IPS-20b (cell line): Measurements from ENCODE around the gene INPP5A.
"Not testable (repeated sequence)": the region's sequence is repeated elsewhere in the genome, so short reads cannot be mapped to it uniquely, and the experiment has no call there.

ENCODE experiments used
- H3K27ac ChIP-seq: one replicate; pipeline ENCODE4 v1.5.1; 2013; ENCODE audit warnings: low read length
- H3K27me3 ChIP-seq: 2 replicates; pipeline ENCODE4 v1.6.1; 2013; ENCODE audit warnings: mild to moderate bottlenecking, low read length, inconsistent platforms; ENCODE audit not compliant: insufficient read depth
- H3K36me3 ChIP-seq: 2 replicates; pipeline ENCODE4 v1.6.1; 2013; ENCODE audit warnings: low read depth, mild to moderate bottlenecking, inconsistent platforms, low read length, moderate library complexity; ENCODE audit not compliant: insufficient read depth
- H3K4me1 ChIP-seq: 2 replicates; pipeline ENCODE4 v1.6.1; 2013; ENCODE audit warnings: mild to moderate bottlenecking, control low read depth, inconsistent platforms, low read length, moderate library complexity; ENCODE audit not compliant: insufficient read depth
- H3K4me3 ChIP-seq: 2 replicates; pipeline ENCODE4 v1.5.1; 2013; ENCODE audit warnings: mild to moderate bottlenecking, low read length, inconsistent platforms
- H3K9ac ChIP-seq: 2 replicates; pipeline ENCODE4 v1.6.1; 2013; ENCODE audit warnings: low read depth, mild to moderate bottlenecking, inconsistent platforms, low read length, moderate library complexity
- H3K9me3 ChIP-seq: 2 replicates; pipeline ENCODE4 v1.6.1; 2013; ENCODE audit warnings: mild to moderate bottlenecking, low read depth, low read length, inconsistent platforms; ENCODE audit not compliant: insufficient read depth

Gene INPP5A

DNA sequence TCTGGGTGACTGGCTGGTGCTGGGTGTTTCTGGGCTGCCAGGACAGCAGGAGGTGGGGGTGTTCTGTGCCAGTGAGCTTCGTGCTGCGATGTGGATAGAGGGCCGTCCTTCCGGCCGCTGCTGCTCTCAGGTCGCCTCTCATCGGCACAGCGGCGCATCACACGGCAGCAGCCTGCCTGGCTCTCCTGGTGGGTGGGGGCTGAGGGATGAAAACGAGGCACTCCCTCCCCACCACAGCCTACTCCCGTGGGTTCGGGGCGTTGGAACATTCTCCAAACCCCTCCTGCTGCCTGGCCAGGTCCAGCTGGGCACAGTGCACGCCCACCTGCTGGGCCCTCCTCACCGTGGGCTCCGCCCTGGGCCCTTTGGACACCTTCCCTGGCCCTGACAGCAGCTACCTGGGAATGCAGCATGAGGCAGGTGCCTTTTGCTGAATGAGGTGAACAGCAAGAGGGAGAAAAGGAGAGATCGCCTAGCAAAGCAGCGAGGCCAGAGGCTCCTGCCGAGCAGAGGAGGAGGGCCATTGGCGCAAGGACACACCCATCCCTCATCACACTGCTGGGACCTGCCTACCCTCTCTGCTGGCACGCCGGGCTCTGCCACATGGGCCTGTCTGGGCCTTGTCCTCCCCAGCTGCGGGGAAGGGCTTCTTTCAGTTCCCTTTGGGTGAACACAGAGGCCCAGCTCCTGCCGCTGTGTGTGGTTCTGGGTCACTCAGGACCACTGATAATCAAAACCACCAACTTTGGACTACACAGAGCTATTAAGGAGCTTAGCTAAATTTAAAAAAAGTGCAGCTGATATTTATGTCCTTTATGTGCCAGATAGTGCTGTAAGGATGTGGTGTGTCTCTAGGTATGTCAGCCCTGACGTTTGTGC lies 33.4 kb downstream of the INPP5A start:
- Histone ChIP-seq H3K9ac (no peak overlapping the region), H3K36me3 (no peaks in the 10 kb centered on the region), H3K27me3 (no peaks in the 10 kb centered on the region), H3K9me3 (no peaks in the 10 kb centered on the region), H3K27ac (no peak overlapping the region), H3K4me3 (no peak overlapping the region), H3K4me1 (peaks cover 22% of the 10 kb centered on the region)

DNA sequence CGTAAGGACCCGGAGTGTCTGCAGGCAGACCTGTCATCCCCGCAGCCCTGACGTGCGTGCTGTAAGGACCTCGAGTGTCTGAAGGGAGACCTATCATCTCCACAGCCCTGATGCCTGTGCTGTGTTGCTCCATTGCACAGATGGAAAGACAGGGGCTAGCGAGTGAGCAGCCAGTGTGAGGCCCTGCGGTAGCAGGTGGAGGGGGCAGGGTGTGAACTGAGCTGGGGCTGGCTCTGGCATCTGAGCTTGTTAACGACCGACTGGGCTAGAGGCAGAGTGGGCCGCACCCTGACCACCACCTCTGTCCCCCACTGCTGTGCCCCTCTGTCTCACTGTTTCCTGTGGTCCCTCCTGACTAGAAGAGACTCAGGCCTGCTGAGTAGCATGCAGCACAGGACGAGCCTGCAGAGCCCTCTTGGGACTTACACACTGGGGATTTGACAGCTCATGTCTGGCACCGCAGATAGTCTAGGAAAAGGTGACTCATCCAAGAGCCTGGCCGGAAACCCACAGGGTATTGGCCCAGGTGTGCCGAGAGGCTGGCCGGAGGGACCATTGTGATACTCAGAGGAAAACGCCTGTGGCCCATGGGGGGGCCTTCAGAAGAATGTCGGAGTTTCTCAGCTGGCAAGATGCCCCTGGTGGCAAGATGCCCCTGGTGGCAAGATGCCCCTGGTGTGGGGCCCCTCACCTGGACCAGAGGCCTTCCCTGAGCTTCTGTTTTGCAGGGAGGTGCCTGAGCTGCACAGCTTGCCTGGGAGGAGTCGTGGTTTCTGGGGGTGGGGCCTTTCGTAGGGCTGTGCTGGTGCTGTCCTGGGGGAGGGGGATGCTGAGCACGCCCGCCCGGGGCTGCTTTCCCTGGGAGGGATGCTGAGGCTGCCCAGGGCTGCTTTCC lies 34.3 kb downstream of the INPP5A start:
- H3K9me3 ChIP-seq, result no peaks in the 10 kb centered on the region
- no peaks in the 10 kb centered on the region for H3K27me3 ChIP-seq
- no peak overlapping the region for H3K27ac ChIP-seq
- H3K9ac ChIP-seq, result peak overlapping the region; percentile 25; the same call in 1 of the 2 replicates
- H3K36me3 ChIP-seq, result no peaks in the 10 kb centered on the region
- peaks cover 22% of the 10 kb centered on the region for H3K4me1 ChIP-seq
- H3K4me3 ChIP-seq, result no peak overlapping the region

- H3K27me3 ChIP-seq, result no peaks in the 10 kb centered on the region
- peaks cover 22% of the 10 kb centered on the region for H3K4me1 ChIP-seq
- no peaks in the 10 kb centered on the region for H3K36me3 ChIP-seq
- H3K27ac ChIP-seq, result no peak overlapping the region
- H3K9ac ChIP-seq, result peak overlapping the region; percentile 25; the same call in 1 of the 2 replicates
- H3K4me3 ChIP-seq, result no peak overlapping the region; the same call in 1 of the 2 replicates
- no peaks in the 10 kb centered on the region for H3K9me3 ChIP-seq
Observed at GRCh38 chr10:132572545-132572937, 35.0 kb downstream of the INPP5A start.

- Histone ChIP-seq H3K9ac (peak overlapping the region; percentile 25; the same call in 1 of the 2 replicates), H3K4me1 (peaks cover 22% of the 10 kb centered on the region)
- H3K4me3 ChIP-seq, H3K27me3 ChIP-seq, H3K9me3 ChIP-seq, H3K27ac ChIP-seq, H3K36me3 ChIP-seq: not testable (repeated sequence)
Observed at GRCh38 chr10:132572946-132573345, 35.4 kb downstream of the INPP5A start.

GRCh38 chr10:132574288-132574687 lies 36.7 kb downstream of the INPP5A start:
- H3K27me3 ChIP-seq, result no peaks in the 10 kb centered on the region
- no peaks in the 10 kb centered on the region for H3K36me3 ChIP-seq
- H3K9ac ChIP-seq, result no peak overlapping the region
- H3K4me1 ChIP-seq, result peaks cover 22% of the 10 kb centered on the region
- H3K27ac ChIP-seq, result no peak overlapping the region
- no peaks in the 10 kb centered on the region for H3K9me3 ChIP-seq
- no peak overlapping the region for H3K4me3 ChIP-seq

GRCh38 chr10:132574783-132575319 lies 37.3 kb downstream of the INPP5A start:
- no peak overlapping the region for H3K4me3 ChIP-seq
- H3K9me3 ChIP-seq, result no peaks in the 10 kb centered on the region
- peaks cover 22% of the 10 kb centered on the region for H3K4me1 ChIP-seq
- H3K27me3 ChIP-seq, result no peaks in the 10 kb centered on the region
- no peaks in the 10 kb centered on the region for H3K36me3 ChIP-seq
- peak overlapping the region; percentile 43 for H3K27ac ChIP-seq
- H3K9ac ChIP-seq, result no peak overlapping the region

- Histone ChIP-seq H3K4me3 (no peak overlapping the region), H3K9me3 (no peaks in the 10 kb centered on the region), H3K27me3 (no peaks in the 10 kb centered on the region), H3K27ac (no peak overlapping the region), H3K36me3 (no peaks in the 10 kb centered on the region), H3K9ac (no peak overlapping the region), H3K4me1 (peaks cover 22% of the 10 kb centered on the region)
Observed at GRCh38 chr10:132575320-132576201, 38.0 kb downstream of the INPP5A start.

DNA sequence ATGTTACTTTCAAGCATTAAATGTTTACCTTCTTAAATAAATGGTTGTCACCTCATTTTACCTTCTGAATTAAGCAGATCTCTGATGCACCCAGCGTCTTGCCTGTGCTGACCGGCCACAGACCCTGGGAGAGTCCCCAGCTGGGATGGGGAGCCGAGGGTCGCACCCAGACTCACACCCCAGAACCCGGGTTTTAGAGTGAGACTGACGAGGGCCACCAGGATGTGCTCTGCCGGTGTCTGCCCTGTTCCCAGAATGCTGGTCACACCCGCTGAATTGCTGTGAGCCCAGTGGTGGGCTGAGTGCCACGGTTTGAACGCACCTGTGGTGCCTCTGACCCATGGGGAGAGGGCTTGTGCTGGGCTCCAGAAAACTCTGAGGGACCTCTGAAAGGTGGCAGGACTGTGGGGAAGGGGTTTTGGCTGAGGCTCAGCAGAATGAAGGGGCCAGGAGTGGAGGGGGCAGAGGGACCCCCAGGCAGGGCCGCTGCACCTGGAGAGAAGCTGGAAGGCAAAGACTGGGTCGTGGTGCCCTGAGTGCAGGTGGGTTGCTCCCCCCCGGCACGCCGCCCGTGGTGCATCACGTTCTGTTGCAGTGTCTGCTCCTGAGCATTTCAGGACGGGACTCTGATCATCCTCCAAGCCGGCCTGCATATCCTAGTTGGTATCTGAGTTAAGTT lies 39.2 kb downstream of the INPP5A start:
- Histone ChIP-seq H3K27me3 (no peaks in the 10 kb centered on the region), H3K9ac (no peak overlapping the region), H3K36me3 (no peaks in the 10 kb centered on the region), H3K27ac (no peak overlapping the region), H3K9me3 (no peaks in the 10 kb centered on the region), H3K4me3 (no peak overlapping the region), H3K4me1 (peaks cover 17% of the 10 kb centered on the region)

GRCh38 chr10:132577350-132578003 lies 39.9 kb downstream of the INPP5A start:
- Histone ChIP-seq H3K36me3 (no peaks in the 10 kb centered on the region), H3K27me3 (no peaks in the 10 kb centered on the region), H3K9me3 (no peaks in the 10 kb centered on the region), H3K27ac (no peak overlapping the region), H3K4me1 (peaks cover 12% of the 10 kb centered on the region), H3K4me3 (no peak overlapping the region), H3K9ac (no peak overlapping the region)

DNA sequence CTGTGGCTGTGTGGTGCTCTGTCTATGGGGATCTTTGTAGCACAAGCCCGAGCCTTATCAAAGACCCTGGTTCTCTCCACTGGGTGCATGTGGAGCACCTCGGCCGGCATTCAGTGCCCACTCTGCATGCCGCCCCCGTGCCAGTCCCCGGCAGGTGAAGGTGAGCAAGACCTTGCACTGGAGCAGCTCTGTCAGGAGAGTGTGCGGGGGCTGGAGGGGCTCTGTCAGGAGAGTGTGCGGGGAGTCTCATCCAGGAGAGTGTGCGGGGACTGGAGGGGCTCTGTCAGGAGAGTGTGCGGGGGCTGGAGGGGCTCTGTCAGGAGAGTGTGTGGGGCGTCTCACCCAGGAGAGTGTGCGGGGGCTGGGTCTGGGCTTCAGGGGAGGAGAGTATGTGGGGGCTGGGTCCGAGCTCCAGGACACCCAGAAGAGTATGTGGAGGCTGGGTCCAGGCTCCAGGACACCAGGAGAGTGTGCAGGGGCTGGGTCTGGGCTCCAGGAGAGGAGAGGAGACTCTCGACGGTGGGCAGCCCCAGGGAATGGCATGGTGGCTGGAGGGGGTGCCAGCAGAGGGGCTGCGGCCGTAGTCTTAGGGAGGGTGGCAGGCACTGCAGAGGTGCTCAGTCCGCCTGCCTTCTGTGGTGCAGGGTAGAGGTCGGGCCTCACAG lies 40.8 kb downstream of the INPP5A start:
- Histone ChIP-seq H3K9me3 (no peaks in the 10 kb centered on the region), H3K9ac (no peak overlapping the region), H3K36me3 (no peaks in the 10 kb centered on the region), H3K27me3 (no peaks in the 10 kb centered on the region), H3K27ac (no peak overlapping the region), H3K4me1 (peaks cover 9% of the 10 kb centered on the region; the same call in 1 of the 2 replicates), H3K4me3 (no peak overlapping the region)
